Trophoblast cell (in vitro differentiated cells and primary cell): ENCODE data around the gene GIMAP1. TPM values are rescaled to one million over a fixed set of nuclear protein-coding genes. Genes with fewer than 3 reads are reported as not detected.
"Not testable (repeated sequence)": the region's sequence is repeated elsewhere in the genome, so short reads cannot be mapped to it uniquely, and the experiment has no call there.

Experiments
- DNase-seq, 2 donors: peaks; one replicate each; pipeline ENCODE4 v3.0.0-alpha.2; 2016
- H2AFZ ChIP-seq: 2 replicates; pipeline ENCODE4 v1.6.1; 2013; ENCODE audit warnings: low read length, moderate library complexity, mild to moderate bottlenecking; ENCODE audit not compliant: insufficient read depth, poor library complexity
- H2AK5ac ChIP-seq: 2 replicates; pipeline ENCODE4 v1.6.1; 2013; ENCODE audit warnings: mild to moderate bottlenecking, low read length
- H2BK120ac ChIP-seq: 2 replicates; pipeline ENCODE4 v1.6.1; 2013; ENCODE audit warnings: low read length, mild to moderate bottlenecking, moderate library complexity; ENCODE audit not compliant: insufficient read depth, poor library complexity
- H2BK12ac ChIP-seq: 2 replicates; pipeline ENCODE4 v1.6.1; 2013; ENCODE audit warnings: mild to moderate bottlenecking, low read length, moderate library complexity
- H2BK5ac ChIP-seq: 2 replicates; pipeline ENCODE4 v1.6.1; 2013; ENCODE audit warnings: low read length, low read depth, moderate library complexity, mild to moderate bottlenecking; ENCODE audit not compliant: poor library complexity
- H3K14ac ChIP-seq: 2 replicates; pipeline ENCODE4 v1.6.1; 2013; ENCODE audit warnings: mild to moderate bottlenecking, low read length
- H3K18ac ChIP-seq: 2 replicates; pipeline ENCODE4 v1.6.1; 2013; ENCODE audit warnings: mild to moderate bottlenecking, low read length
- H3K23ac ChIP-seq: 2 replicates; pipeline ENCODE4 v1.6.1; 2013; ENCODE audit warnings: low read length
- H3K27ac ChIP-seq: 2 replicates; pipeline ENCODE4 v1.5.1; 2013; ENCODE audit warnings: low read depth, mild to moderate bottlenecking, inconsistent platforms, low read length, moderate library complexity
- H3K27me3 ChIP-seq: 2 replicates; pipeline ENCODE4 v1.6.1; 2013; ENCODE audit warnings: inconsistent platforms, mild to moderate bottlenecking, low read length, moderate library complexity; ENCODE audit not compliant: insufficient read depth
- H3K36me3 ChIP-seq, 2 experiments: 1 replicate in 1 of 2; 2 replicates in 1 of 2; pipeline ENCODE4 v1.6.1; 2013; ENCODE audit warnings: low read length in 2 of 2, mild to moderate bottlenecking in 2 of 2, moderate library complexity in 1 of 2; ENCODE audit not compliant: insufficient read depth in 2 of 2, control insufficient read depth in 1 of 2
- H3K4ac ChIP-seq: 2 replicates; pipeline ENCODE4 v1.6.1; 2013; ENCODE audit warnings: low read depth, mild to moderate bottlenecking, low read length, moderate library complexity
- H3K4me1 ChIP-seq, 2 experiments: 1 replicate in 1 of 2; 2 replicates in 1 of 2; pipeline ENCODE4 v1.6.1; 2013; ENCODE audit warnings: low read length in 2 of 2, mild to moderate bottlenecking in 2 of 2, moderate library complexity in 1 of 2; ENCODE audit not compliant: insufficient read depth in 2 of 2, control insufficient read depth in 1 of 2
- H3K4me2 ChIP-seq: 2 replicates; pipeline ENCODE4 v1.6.1; 2013; ENCODE audit warnings: inconsistent platforms, mild to moderate bottlenecking, low read length, moderate library complexity
- H3K4me3 ChIP-seq: 2 replicates; pipeline ENCODE4 v1.5.1; 2013; ENCODE audit warnings: mild to moderate bottlenecking, low read depth, low read length, inconsistent platforms
- H3K79me1 ChIP-seq: one replicate; pipeline ENCODE4 v1.6.1; 2013; ENCODE audit warnings: low read length
- H3K79me2 ChIP-seq: 2 replicates; pipeline ENCODE4 v1.6.1; 2013; ENCODE audit warnings: low read length, mild to moderate bottlenecking; ENCODE audit not compliant: control insufficient read depth, insufficient read depth, poor library complexity
- H3K9ac ChIP-seq: 2 replicates; pipeline ENCODE4 v1.6.1; 2013; ENCODE audit warnings: mild to moderate bottlenecking, low read length
- H3K9me3 ChIP-seq: 2 replicates; pipeline ENCODE4 v1.6.1; 2013; ENCODE audit warnings: low read depth, mild to moderate bottlenecking, control low read depth, inconsistent platforms, low read length; ENCODE audit not compliant: insufficient read depth
- H4K12ac ChIP-seq: 2 replicates; pipeline ENCODE4 v1.6.1; 2013; ENCODE audit warnings: low read depth, mild to moderate bottlenecking, low read length, moderate library complexity
- H4K8ac ChIP-seq: 2 replicates; pipeline ENCODE4 v1.6.1; 2013; ENCODE audit warnings: low read depth, mild to moderate bottlenecking, low read length, moderate library complexity
- H4K91ac ChIP-seq: one replicate; pipeline ENCODE4 v1.6.1; 2013; ENCODE audit warnings: low read depth, mild to moderate bottlenecking, low read length, moderate library complexity
- WGBS: extraction: QIAGEN DNeasy Blood & Tissue Kit; methylation state at CpG from one replicate; pipeline ENCODE4 v1.1.7; 2013; ENCODE audit warnings: missing lambda C conversion rate; ENCODE audit not compliant: insufficient read length, insufficient coverage; ENCODE audit errors: extremely low coverage; 5-methylcytosine and 5-hydroxymethylcytosine counted together
- polyA plus RNA-seq: library from polyadenylated mRNA; stranded (reverse); fragments of 200-250 nt; gene quantifications from 2 replicates; pipeline ENCODE4 v1.2.3, GENCODE V29; 2013

Gene GIMAP1
- not detected in 2 replicates for polyA plus RNA-seq

GRCh38 chr7:150716368-150716767, at the start of gene GIMAP1:
GIMAP1 (plus strand) TSS chr7:150716613; CDS start chr7:150719048, 2,435 bp downstream.
- H3K4me3 ChIP-seq, result no peak within 1 kb of the TSS
- no peak within 1 kb of the TSS for H2BK120ac ChIP-seq
- H2BK12ac ChIP-seq, result no peak within 1 kb of the TSS
- no peak within 1 kb of the TSS for H3K4me2 ChIP-seq
- no peaks in the 10 kb centered on the region for H3K36me3 ChIP-seq
- no peak within 1 kb of the TSS for H4K8ac ChIP-seq
- H2BK5ac ChIP-seq, result no peak within 1 kb of the TSS
- H3K79me1 ChIP-seq, result no peaks in the 10 kb centered on the region
- H3K18ac ChIP-seq, result no peak within 1 kb of the TSS
- no peak within 1 kb of the TSS for H3K27ac ChIP-seq
- no peak within 1 kb of the TSS for H3K9ac ChIP-seq
- H4K91ac ChIP-seq, result no peak within 1 kb of the TSS
- no peak within 1 kb of the TSS for H2AK5ac ChIP-seq
- H3K14ac ChIP-seq, result no peak within 1 kb of the TSS
- peaks cover 3% of the 10 kb centered on the region for H3K27me3 ChIP-seq
- no peaks in the 10 kb centered on the region for H3K79me2 ChIP-seq
- H3K4me1 ChIP-seq, result no peaks in the 10 kb centered on the region
- peaks cover 2% of the 10 kb centered on the region for H3K9me3 ChIP-seq
- no peak within 1 kb of the TSS for H2AFZ ChIP-seq
- no peak within 1 kb of the TSS for H3K23ac ChIP-seq
- WGBS, result no CpG with 5 or more reads among the region's 5 CpGs
- no peak within 1 kb of the TSS for H3K4ac ChIP-seq
- DNase-seq, result no peak
- H4K12ac ChIP-seq, result no peak within 1 kb of the TSS

GRCh38 chr7:150668472-150668911, 47.9 kb upstream of the GIMAP1 start:
- H3K79me1 ChIP-seq, result no peaks in the 10 kb centered on the region
- no peak overlapping the region for H2BK12ac ChIP-seq
- H4K12ac ChIP-seq, result no peak overlapping the region
- H3K18ac ChIP-seq, result no peak overlapping the region
- H4K91ac ChIP-seq, result no peak overlapping the region
- H3K27me3 ChIP-seq, result no peaks in the 10 kb centered on the region
- H3K14ac ChIP-seq, result no peak overlapping the region
- no CpG with 5 or more reads among the region's 1 CpG for WGBS
- no peak overlapping the region for H2BK5ac ChIP-seq
- H3K9me3 ChIP-seq, result peaks cover 3% of the 10 kb centered on the region
- no peak overlapping the region for H2AK5ac ChIP-seq
- H3K4me3 ChIP-seq, result no peak overlapping the region
- no peak overlapping the region for H2AFZ ChIP-seq
- H3K79me2 ChIP-seq, result no peaks in the 10 kb centered on the region
- H3K23ac ChIP-seq, result no peak overlapping the region
- peak overlapping the region; percentile 63 for H3K9ac ChIP-seq
- H3K27ac ChIP-seq, result no peak overlapping the region
- no peak overlapping the region for H4K8ac ChIP-seq
- no peaks in the 10 kb centered on the region for H3K4me1 ChIP-seq
- no peaks in the 10 kb centered on the region for H3K36me3 ChIP-seq
- H3K4me2 ChIP-seq, result no peak overlapping the region
- no peak overlapping the region for H3K4ac ChIP-seq
- DNase-seq, result no peak
- H2BK120ac ChIP-seq, result no peak overlapping the region

GRCh38 chr7:150668977-150669376, 47.4 kb upstream of the GIMAP1 start:
- DNase-seq, result no peak
- no peak overlapping the region for H3K18ac ChIP-seq
- no peak overlapping the region for H2BK5ac ChIP-seq
- H3K4me3 ChIP-seq, result no peak overlapping the region
- no peak overlapping the region for H3K9ac ChIP-seq
- H4K8ac ChIP-seq, result no peak overlapping the region
- no peak overlapping the region for H3K27ac ChIP-seq
- H4K12ac ChIP-seq, result no peak overlapping the region
- no peak overlapping the region for H4K91ac ChIP-seq
- H3K27me3 ChIP-seq, result no peaks in the 10 kb centered on the region
- no peaks in the 10 kb centered on the region for H3K79me2 ChIP-seq
- H3K36me3 ChIP-seq, result no peaks in the 10 kb centered on the region
- no peak overlapping the region for H3K14ac ChIP-seq
- no peak overlapping the region for H2BK120ac ChIP-seq
- no peak overlapping the region for H3K4me2 ChIP-seq
- H2AFZ ChIP-seq, result no peak overlapping the region
- no peak overlapping the region for H3K23ac ChIP-seq
- no peaks in the 10 kb centered on the region for H3K79me1 ChIP-seq
- H3K4ac ChIP-seq, result no peak overlapping the region
- no peaks in the 10 kb centered on the region for H3K4me1 ChIP-seq
- no peak overlapping the region for H2AK5ac ChIP-seq
- H3K9me3 ChIP-seq, result peaks cover 3% of the 10 kb centered on the region
- H2BK12ac ChIP-seq, result no peak overlapping the region

DNA sequence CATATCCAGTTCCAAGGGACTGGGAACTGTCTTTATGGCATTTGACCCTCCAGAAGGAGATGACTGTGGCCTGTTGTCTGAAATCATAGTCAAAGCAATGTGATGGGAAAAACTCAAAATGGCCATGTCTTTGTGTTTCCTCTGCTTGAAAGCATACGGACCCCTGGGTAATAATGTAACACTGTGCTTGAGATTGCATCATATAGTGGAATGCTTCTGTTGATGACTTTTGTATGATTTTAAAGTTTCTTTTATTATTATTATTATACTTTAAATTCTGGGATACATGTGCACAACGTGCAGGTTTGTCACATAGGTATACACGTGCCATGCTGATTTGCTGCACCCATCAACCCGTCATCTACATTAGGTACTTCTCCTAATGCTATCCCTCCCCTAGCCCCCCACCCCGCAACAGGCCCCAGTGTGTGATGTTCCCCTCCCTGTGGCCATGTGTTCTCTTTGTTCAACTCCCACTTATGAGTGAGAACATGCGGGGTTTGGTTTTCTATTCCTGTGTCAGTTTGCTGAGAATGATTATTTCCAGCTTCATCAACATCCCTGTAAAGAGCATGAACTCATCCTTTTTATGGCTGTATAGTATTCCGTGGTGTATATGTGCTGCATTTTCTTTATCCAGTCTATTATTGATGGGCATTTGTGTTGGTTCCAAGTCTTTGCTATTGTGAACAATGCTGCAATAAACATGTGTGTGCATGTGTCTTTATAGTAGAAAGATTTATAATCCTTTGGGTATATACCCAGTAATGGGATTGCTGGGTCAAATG, 44.4 kb upstream of the GIMAP1 start:
- no CpG with 5 or more reads among the region's 7 CpGs for WGBS
- H3K36me3 ChIP-seq, result not testable (repeated sequence)

More for the DNA sequence above, 44.4 kb upstream of the GIMAP1 start:
- not testable (repeated sequence) for H3K79me2 ChIP-seq, H3K79me1 ChIP-seq, H2BK120ac ChIP-seq, DNase-seq, H2AFZ ChIP-seq, H3K4me2 ChIP-seq, H3K27me3 ChIP-seq, H2BK12ac ChIP-seq, H2BK5ac ChIP-seq, H2AK5ac ChIP-seq, H4K91ac ChIP-seq, H3K27ac ChIP-seq, H3K23ac ChIP-seq, H3K4me1 ChIP-seq, H3K9ac ChIP-seq, H3K18ac ChIP-seq, H3K9me3 ChIP-seq, H4K8ac ChIP-seq, H4K12ac ChIP-seq, H3K4ac ChIP-seq, H3K4me3 ChIP-seq, H3K14ac ChIP-seq
